HEK293 (cell line): ENCODE measurements around the gene CCM2.
"Not testable (repeated sequence)": the region's sequence is repeated elsewhere in the genome, so short reads cannot be mapped to it uniquely, and the experiment has no call there.

Experiments used
- CTCF ChIA-PET: fragments of 350-600 bp; formaldehyde crosslinking; extraction: SDS; loops from one replicate; lab custom pipeline; 2021; ENCODE audit warnings: antibody characterized with exemption; lab: Yijun Ruan, JAX
- POLR2A ChIA-PET: fragments of 300-600 bp; formaldehyde crosslinking; extraction: SDS; loops from one replicate; lab custom pipeline; 2020; ENCODE audit warnings: antibody characterized with exemption, inconsistent platforms; lab: Yijun Ruan, JAX
- H3K27ac ChIP-seq: fragments of 200-500 bp; sonication (Bioruptor generic); 2 replicates; pipeline ENCODE4 v1.5.1; 2014; ENCODE audit warnings: low read depth, low read length, control low read depth, inconsistent platforms; ENCODE audit errors: extremely low read depth
- H3K36me3 ChIP-seq, 2 experiments: fragments of 200-500 bp in 1 of 2; sonication (Bioruptor generic) in 1 of 2; 1 replicate in 1 of 2; 2 replicates in 1 of 2; pipeline ENCODE4 v1.5.1; 2014 to 2017; ENCODE audit warnings: inconsistent platforms in 2 of 2, low read length in 2 of 2; ENCODE audit not compliant: control insufficient read depth in 2 of 2, insufficient read depth in 1 of 2
- H3K4me1 ChIP-seq: fragments of 200-500 bp; sonication (Bioruptor generic); 2 replicates; pipeline ENCODE4 v1.5.1; 2014; ENCODE audit warnings: mild to moderate bottlenecking, low read length, inconsistent platforms; ENCODE audit not compliant: control insufficient read depth, insufficient read depth
- H3K4me3 ChIP-seq: 2 replicates; pipeline ENCODE4 v1.5.1; 2011; ENCODE audit warnings: low read depth, mild to moderate bottlenecking, control low read depth, low read length, moderate library complexity
- H3K9me3 ChIP-seq: fragments of 200-500 bp; sonication (Bioruptor generic); 2 replicates; pipeline ENCODE4 v1.5.1; 2014; ENCODE audit warnings: low read depth, low read length, inconsistent platforms; ENCODE audit not compliant: control insufficient read depth, insufficient read depth
- BCL6B ChIP-seq: fragments of 450-650 bp; formaldehyde crosslinking; IDR thresholded peaks from 2 replicates; pipeline ENCODE4 v1.5.1; 2017; ENCODE audit warnings: missing biosample characterization, missing genetic modification characterization
- IKZF3 ChIP-seq: fragments of 450-650 bp; IDR thresholded peaks from 2 replicates; pipeline ENCODE4 v1.5.0; 2018; ENCODE audit warnings: missing biosample characterization, mild to moderate bottlenecking, missing genetic modification characterization, moderate library complexity
- OVOL3 ChIP-seq: fragments of 450-650 bp; formaldehyde crosslinking; IDR thresholded peaks from 2 replicates; pipeline ENCODE4 v1.5.1; 2016; ENCODE audit warnings: missing biosample characterization, missing genetic modification characterization
- PBX3 ChIP-seq: sonication (generic); formaldehyde crosslinking; IDR thresholded peaks from 2 replicates; pipeline ENCODE4 v1.8.1; 2022; ENCODE audit warnings: mild to moderate bottlenecking, moderate library complexity, missing genetic modification reagents
- SALL2 ChIP-seq: fragments of 450-650 bp; formaldehyde crosslinking; IDR thresholded peaks from 2 replicates; pipeline ENCODE4 v1.5.0; 2017; ENCODE audit warnings: missing biosample characterization, mild to moderate bottlenecking, missing genetic modification characterization, borderline replicate concordance
- SETDB1 ChIP-seq: IDR thresholded peaks from one replicate; pipeline ENCODE4 v1.6.1; 2017; ENCODE audit warnings: mild to moderate bottlenecking, low read length, moderate library complexity, mixed read lengths; ENCODE audit not compliant: insufficient read length
- SP3 ChIP-seq: fragments of 450-650 bp; formaldehyde crosslinking; IDR thresholded peaks from 2 replicates; pipeline ENCODE4 v1.5.1; 2016; ENCODE audit warnings: missing biosample characterization, missing genetic modification characterization
- ZBTB20 ChIP-seq: fragments of 450-650 bp; formaldehyde crosslinking; IDR thresholded peaks from 2 replicates; pipeline ENCODE4 v1.5.1; 2016; ENCODE audit warnings: missing biosample characterization, missing genetic modification characterization
- ZBTB44 ChIP-seq: fragments of 450-650 bp; IDR thresholded peaks from 2 replicates; pipeline ENCODE4 v1.5.1; 2018; ENCODE audit warnings: missing biosample characterization, mild to moderate bottlenecking, missing genetic modification characterization
- ZBTB6 ChIP-seq: fragments of 450-650 bp; formaldehyde crosslinking; IDR thresholded peaks from 2 replicates; pipeline ENCODE4 v1.5.1; 2017; ENCODE audit warnings: missing biosample characterization, missing genetic modification characterization
- ZNF16 ChIP-seq: fragments of 450-650 bp; formaldehyde crosslinking; IDR thresholded peaks from 2 replicates; pipeline ENCODE4 v1.5.1; 2016; ENCODE audit warnings: low read depth, missing biosample characterization, missing genetic modification characterization
- ZNF292 ChIP-seq: fragments of 450-650 bp; formaldehyde crosslinking; IDR thresholded peaks from 2 replicates; pipeline ENCODE4 v1.5.1; 2016; ENCODE audit warnings: low read depth, missing biosample characterization, missing genetic modification characterization, borderline replicate concordance
- ZNF366 ChIP-seq: fragments of 450-650 bp; formaldehyde crosslinking; conservative IDR thresholded peaks from 2 replicates; pipeline ENCODE4 v1.5.1; 2016; ENCODE audit warnings: missing biosample characterization, missing genetic modification characterization
- ZNF391 ChIP-seq: fragments of 450-650 bp; formaldehyde crosslinking; IDR thresholded peaks from 2 replicates; pipeline ENCODE4 v1.5.1; 2016; ENCODE audit warnings: low read depth, missing biosample characterization, missing genetic modification characterization, borderline replicate concordance
- ZNF473 ChIP-seq: fragments of 450-650 bp; formaldehyde crosslinking; IDR thresholded peaks from 2 replicates; pipeline ENCODE4 v1.5.1; 2017; ENCODE audit warnings: missing biosample characterization, missing genetic modification characterization
- ZNF548 ChIP-seq: fragments of 450-650 bp; formaldehyde crosslinking; IDR thresholded peaks from 2 replicates; pipeline ENCODE4 v1.5.1; 2016; ENCODE audit warnings: missing biosample characterization, missing genetic modification characterization
- ZNF585B ChIP-seq: fragments of 450-650 bp; formaldehyde crosslinking; IDR thresholded peaks from 2 replicates; pipeline ENCODE4 v1.5.1; 2016; ENCODE audit warnings: missing biosample characterization, missing genetic modification characterization
- ZNF624 ChIP-seq: fragments of 450-650 bp; formaldehyde crosslinking; IDR thresholded peaks from 2 replicates; pipeline ENCODE4 v1.5.1; 2017; ENCODE audit warnings: missing biosample characterization, missing genetic modification characterization
- ZNF664 ChIP-seq: fragments of 450-650 bp; formaldehyde crosslinking; IDR thresholded peaks from 2 replicates; pipeline ENCODE4 v1.5.1; 2016; ENCODE audit warnings: missing biosample characterization, missing genetic modification characterization
- ZSCAN30 ChIP-seq: fragments of 450-650 bp; IDR thresholded peaks from 2 replicates; pipeline ENCODE4 v1.5.1; 2018; ENCODE audit warnings: missing biosample characterization, mild to moderate bottlenecking, missing genetic modification characterization, moderate library complexity

The CCM2 gene

GRCh38 chr7:45024126-45024744 lies 24.2 kb downstream of the CCM2 start:
- H3K4me3 ChIP-seq, result no peak overlapping the region
- no peaks in the 10 kb centered on the region for H3K4me1 ChIP-seq
- no peaks in the 10 kb centered on the region for H3K9me3 ChIP-seq
- peaks cover 0 to 3% of the 10 kb centered on the region in 2 experiments; a peak in 2 of 3 replicates for H3K36me3 ChIP-seq
- no peak overlapping the region for H3K27ac ChIP-seq
- CTCF ChIA-PET, result no interaction called here
- POLR2A ChIA-PET, result no interaction called here
- peak; percentile 51 for TF ChIP-seq SETDB1
- TF ChIP-seq IKZF3 (tag by site-specific recombination), result no peak

GRCh38 chr7:45025473-45025872 lies 25.5 kb downstream of the CCM2 start:
- POLR2A ChIA-PET, result interaction anchor here (0.6 kb wide), 1 partner anchor 419 kb away, joined by 3 read pairs; no protein-coding TSS in a partner anchor
- H3K36me3 ChIP-seq, CTCF ChIA-PET, H3K27ac ChIP-seq, H3K4me1 ChIP-seq, H3K9me3 ChIP-seq, H3K4me3 ChIP-seq: not testable (repeated sequence)

GRCh38 chr7:45026013-45026412 lies 26.0 kb downstream of the CCM2 start:
- H3K4me3 ChIP-seq, result no peak overlapping the region
- TF ChIP-seq ZNF292 (tag by site-specific recombination) (no peak), ZNF664 (tag by site-specific recombination) (no peak), ZNF366 (tag by site-specific recombination) (no peak), ZBTB6 (tag by site-specific recombination) (no peak), ZNF473 (tag by site-specific recombination) (no peak), ZNF548 (tag by site-specific recombination) (no peak), PBX3 (CRISPR knock-in tag) (no peak)
- TF ChIP-seq, all 188 proteins: peak for 0
- peaks cover 0 to 3% of the 10 kb centered on the region in 2 experiments; a peak in 2 of 3 replicates for H3K36me3 ChIP-seq
- POLR2A ChIA-PET, result interaction anchor here (0.6 kb wide), 1 partner anchor 420 kb away, joined by 3 read pairs; no protein-coding TSS in a partner anchor
- CTCF ChIA-PET, result no interaction called here
- H3K9me3 ChIP-seq, result no peaks in the 10 kb centered on the region
- no peak overlapping the region for H3K27ac ChIP-seq
- no peaks in the 10 kb centered on the region for H3K4me1 ChIP-seq

GRCh38 chr7:45026984-45027773 lies 27.2 kb downstream of the CCM2 start:
- peaks cover 0 to 3% of the 10 kb centered on the region in 2 experiments; a peak in 2 of 3 replicates for H3K36me3 ChIP-seq
- no peaks in the 10 kb centered on the region for H3K4me1 ChIP-seq
- H3K9me3 ChIP-seq, result no peaks in the 10 kb centered on the region
- ChIA-PET CTCF (no interaction called here), POLR2A (interaction anchor here (1.3 kb wide), 1 partner anchor 26 kb away, joined by 4 read pairs; no protein-coding TSS in a partner anchor)
- no peak overlapping the region for H3K4me3 ChIP-seq
- no peak overlapping the region for H3K27ac ChIP-seq
- TF ChIP-seq ZNF16, result no peak
- TF ChIP-seq BCL6B (tag by site-specific recombination), result no peak
- no peak for TF ChIP-seq ZBTB20 (tag by site-specific recombination)
- no peak for TF ChIP-seq SALL2 (tag by site-specific recombination)
- no peak for TF ChIP-seq ZNF391
- TF ChIP-seq ZSCAN30 (tag by site-specific recombination), result no peak
- no peak for TF ChIP-seq ZBTB44
- TF ChIP-seq SP3 (tag by site-specific recombination), result no peak
- TF ChIP-seq OVOL3 (tag by site-specific recombination), result no peak
- no peak for TF ChIP-seq ZNF624
- no peak for TF ChIP-seq ZNF585B (tag by site-specific recombination)
